ENCODE measurements around the gene ADGRG4.

Gene ADGRG4

DNA sequence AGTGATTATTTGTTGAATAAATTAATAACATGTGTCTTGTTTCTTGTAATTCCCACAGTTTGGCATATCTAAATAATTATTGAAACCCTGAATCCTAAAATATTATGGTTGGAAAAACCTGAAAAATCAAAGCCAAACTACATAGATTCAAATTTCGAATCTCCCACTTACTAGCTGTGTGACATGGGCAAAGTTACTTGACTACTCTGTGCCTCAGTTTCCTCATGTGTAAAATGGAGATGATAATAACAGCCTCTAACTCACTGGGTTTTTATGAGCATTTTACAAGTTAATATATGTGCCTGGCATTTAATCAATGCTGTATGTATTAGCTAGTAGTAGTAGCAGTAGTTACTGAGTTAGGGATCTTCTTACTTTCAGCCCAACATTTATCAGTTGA is 152.4 kb downstream of the ADGRG4 start:
- Histone ChIP-seq H3K36me3 (ENCODE audit: control insufficient read depth, insufficient read depth, low read length) (no peaks in the 10 kb centered on the region), H3K4me3 (replicated peaks; ENCODE audit: low read depth, low read length) (no peak overlapping the region), H3K27me3 (replicated peaks; ENCODE audit: control insufficient read depth, insufficient read depth, low read length) (no peaks in the 10 kb centered on the region)
- DNase-seq (ENCODE audit: extremely low read depth, insufficient read length) = no peak
- TF ChIP-seq, protein P1, sequence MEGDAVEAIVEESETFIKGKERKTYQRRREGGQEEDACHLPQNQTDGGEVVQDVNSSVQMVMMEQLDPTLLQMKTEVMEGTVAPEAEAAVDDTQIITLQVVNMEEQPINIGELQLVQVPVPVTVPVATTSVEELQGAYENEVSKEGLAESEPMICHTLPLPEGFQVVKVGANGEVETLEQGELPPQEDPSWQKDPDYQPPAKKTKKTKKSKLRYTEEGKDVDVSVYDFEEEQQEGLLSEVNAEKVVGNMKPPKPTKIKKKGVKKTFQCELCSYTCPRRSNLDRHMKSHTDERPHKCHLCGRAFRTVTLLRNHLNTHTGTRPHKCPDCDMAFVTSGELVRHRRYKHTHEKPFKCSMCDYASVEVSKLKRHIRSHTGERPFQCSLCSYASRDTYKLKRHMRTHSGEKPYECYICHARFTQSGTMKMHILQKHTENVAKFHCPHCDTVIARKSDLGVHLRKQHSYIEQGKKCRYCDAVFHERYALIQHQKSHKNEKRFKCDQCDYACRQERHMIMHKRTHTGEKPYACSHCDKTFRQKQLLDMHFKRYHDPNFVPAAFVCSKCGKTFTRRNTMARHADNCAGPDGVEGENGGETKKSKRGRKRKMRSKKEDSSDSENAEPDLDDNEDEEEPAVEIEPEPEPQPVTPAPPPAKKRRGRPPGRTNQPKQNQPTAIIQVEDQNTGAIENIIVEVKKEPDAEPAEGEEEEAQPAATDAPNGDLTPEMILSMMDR (IDR thresholded peaks at IDR 0.05; ENCODE audit: insufficient read depth, low read length, poor library complexity, severe bottlenecking) = no peak

DNA sequence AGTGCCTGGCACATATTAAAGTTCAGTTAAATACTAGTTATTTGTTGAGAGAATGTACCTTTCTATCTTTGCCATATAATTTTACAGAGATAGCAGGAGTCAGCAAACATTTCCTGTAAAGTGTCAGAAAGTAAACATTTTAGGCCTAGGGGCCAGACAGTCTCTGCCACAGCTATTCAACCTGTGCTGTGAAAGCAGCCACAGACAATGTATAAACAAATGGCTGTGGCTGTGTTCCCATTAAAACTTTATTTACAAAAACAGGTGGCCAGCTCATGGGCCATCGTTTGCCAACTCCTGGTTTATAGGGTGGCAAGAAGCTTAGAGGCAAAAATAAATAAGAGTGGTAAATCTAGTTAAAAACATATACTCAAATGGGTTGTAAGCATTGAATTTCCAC is 153.0 kb downstream of the ADGRG4 start:
- no peak for DNase-seq (ENCODE audit: extremely low read depth, insufficient read length)
- H3K27me3 ChIP-seq (replicated peaks; ENCODE audit: control insufficient read depth, insufficient read depth, low read length) = no peaks in the 10 kb centered on the region
- no peak overlapping the region for H3K4me3 ChIP-seq (replicated peaks; ENCODE audit: low read depth, low read length)
- no peaks in the 10 kb centered on the region for H3K36me3 ChIP-seq (ENCODE audit: control insufficient read depth, insufficient read depth, low read length)
- TF ChIP-seq, protein P1 (IDR thresholded peaks at IDR 0.05; ENCODE audit: insufficient read depth, low read length, poor library complexity, severe bottlenecking) = no peak

DNA sequence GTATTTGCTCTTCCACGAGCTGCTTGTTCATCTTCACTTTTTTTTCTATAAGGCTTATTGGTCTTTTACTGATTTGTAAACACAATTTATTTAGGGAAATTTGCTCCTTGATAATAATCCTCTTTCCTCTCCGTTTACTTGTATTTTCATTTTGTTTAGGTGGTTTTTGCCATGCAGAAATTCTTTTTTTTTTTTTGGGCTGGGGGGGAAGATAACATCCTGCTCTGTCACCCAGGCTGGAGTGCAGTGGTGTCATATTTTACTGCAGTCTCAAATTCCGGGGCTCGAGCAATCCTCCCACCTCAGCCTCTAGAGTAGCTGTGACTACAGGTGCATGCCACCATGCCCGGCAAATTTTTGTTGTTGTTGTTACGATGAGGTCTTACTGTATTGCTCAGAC is 155.4 kb downstream of the ADGRG4 start:
- DNase-seq (ENCODE audit: extremely low read depth, insufficient read length) = no peak
- Histone ChIP-seq H3K4me3 (replicated peaks; ENCODE audit: low read depth, low read length) (no peak overlapping the region), H3K36me3 (ENCODE audit: control insufficient read depth, insufficient read depth, low read length) (no peaks in the 10 kb centered on the region), H3K27me3 (replicated peaks; ENCODE audit: control insufficient read depth, insufficient read depth, low read length) (no peaks in the 10 kb centered on the region)
- TF ChIP-seq, protein P1 (IDR thresholded peaks at IDR 0.05; ENCODE audit: insufficient read depth, low read length, poor library complexity, severe bottlenecking) = no peak

DNA sequence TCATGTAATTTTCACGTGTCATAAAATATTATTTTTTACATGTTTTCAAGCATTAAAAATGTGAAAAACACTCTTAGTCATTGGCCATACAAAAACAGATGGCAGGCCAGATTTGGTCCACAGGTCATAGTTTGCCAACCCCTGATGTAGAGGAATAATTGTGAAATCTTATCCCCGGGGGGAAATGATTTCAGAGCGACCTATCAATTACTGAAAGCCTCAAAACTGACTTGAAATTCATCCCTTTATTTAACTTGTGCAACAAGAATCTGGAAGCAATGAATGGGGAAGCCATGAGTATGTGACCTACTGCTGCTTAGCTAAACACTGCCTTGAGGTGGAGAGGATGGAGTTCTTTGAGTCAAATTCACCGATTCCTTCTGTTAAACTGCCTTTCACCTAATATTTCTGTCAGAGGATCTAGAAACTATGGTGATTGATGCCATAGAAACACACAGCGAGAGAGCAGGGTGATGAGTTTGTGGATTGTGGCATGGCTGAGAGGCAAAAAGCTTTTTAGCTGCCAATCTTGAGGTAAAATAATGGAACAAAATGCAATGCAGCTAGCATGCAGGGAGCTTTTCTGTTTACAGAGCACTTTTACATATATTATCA is 156.6 kb downstream of the ADGRG4 start:
- Histone ChIP-seq H3K27me3 (replicated peaks; ENCODE audit: control insufficient read depth, insufficient read depth, low read length) (no peaks in the 10 kb centered on the region), H3K4me3 (replicated peaks; ENCODE audit: low read depth, low read length) (no peak overlapping the region), H3K36me3 (ENCODE audit: control insufficient read depth, insufficient read depth, low read length) (no peaks in the 10 kb centered on the region)
- TF ChIP-seq, protein P1 (IDR thresholded peaks at IDR 0.05; ENCODE audit: insufficient read depth, low read length, poor library complexity, severe bottlenecking) = no peak
- no peak for DNase-seq (ENCODE audit: extremely low read depth, insufficient read length)

DNA sequence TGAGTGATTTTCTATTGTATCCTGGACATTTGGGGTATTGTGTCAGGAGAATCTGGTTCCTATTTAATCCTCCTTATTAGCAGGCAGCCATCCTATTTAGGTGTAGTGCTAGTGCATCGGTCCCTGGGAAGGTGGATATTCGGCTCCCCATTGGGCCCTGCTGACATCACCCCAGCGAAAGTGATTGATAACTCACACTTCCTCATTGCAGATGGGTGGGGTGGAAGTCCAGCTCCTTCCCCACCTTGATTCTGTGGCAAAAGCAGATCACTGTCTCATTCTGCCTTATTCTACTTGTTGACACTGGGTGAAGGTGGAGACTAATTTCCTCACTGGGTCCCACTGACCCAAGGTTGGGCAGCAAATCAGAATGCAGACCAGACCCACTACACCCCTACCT is 163.8 kb downstream of the ADGRG4 start:
- Histone ChIP-seq H3K4me3 (replicated peaks; ENCODE audit: low read depth, low read length) (no peak overlapping the region), H3K36me3 (ENCODE audit: control insufficient read depth, insufficient read depth, low read length) (no peaks in the 10 kb centered on the region), H3K27me3 (replicated peaks; ENCODE audit: control insufficient read depth, insufficient read depth, low read length) (no peaks in the 10 kb centered on the region)
- DNase-seq (ENCODE audit: extremely low read depth, insufficient read length) = no peak
- TF ChIP-seq, protein P1 (IDR thresholded peaks at IDR 0.05; ENCODE audit: insufficient read depth, low read length, poor library complexity, severe bottlenecking) = no peak
